Upper lobe of left lung (tissue), 6 donors: ENCODE results near the gene HOXC5. TPM values are rescaled to one million over a fixed set of nuclear protein-coding genes. Genes with fewer than 3 reads are reported as not detected.

ENCODE experiments used
- ATAC-seq, 2 donors: fragments of 200-7000 bp; cut with Tn5 transposase; one replicate each; pipeline ENCODE4 v1.9.1; 2022; ENCODE audit warnings: mild to moderate bottlenecking in 2 of 2, moderate library complexity in 2 of 2; ENCODE audit not compliant: low FRiP score in 2 of 2
- DNase-seq, 2 donors: peaks; one replicate each; pipeline ENCODE4 v3.0.0-alpha.2; 2019 to 2020
- H3K27ac ChIP-seq, 4 donors: fragments of 200-600 bp; sonication (generic); one replicate each; pipeline ENCODE4 v1.5.1; 2016 to 2019
- H3K27me3 ChIP-seq, 4 donors: fragments of 200-600 bp; sonication (generic); one replicate each; pipeline ENCODE4 v1.5.1; 2017 to 2019
- H3K36me3 ChIP-seq, 4 donors: fragments of 200-600 bp; sonication (generic); one replicate each; pipeline ENCODE4 v1.5.1; 2016 to 2019
- H3K4me1 ChIP-seq, 4 donors: fragments of 200-600 bp; sonication (generic); one replicate each; pipeline ENCODE4 v1.5.1; 2018 to 2019
- H3K4me3 ChIP-seq, 4 donors: fragments of 200-600 bp; sonication (generic); one replicate each; pipeline ENCODE4 v1.5.1; 2017 to 2019; ENCODE audit warnings: mild to moderate bottlenecking in 2 of 4, moderate library complexity in 1 of 4
- H3K9me3 ChIP-seq, 4 donors: fragments of 200-600 bp; sonication (generic); one replicate each; pipeline ENCODE4 v1.5.1; 2018 to 2019
- EP300 ChIP-seq, 4 donors: sonication (generic); formaldehyde crosslinking; IDR thresholded peaks; one replicate each; pipeline ENCODE4 v1.5.1; 2017; ENCODE audit warnings: antibody characterized with exemption in 4 of 4, control low read depth in 2 of 4
- POLR2A ChIP-seq, 4 donors: fragments of 450-650 bp; IDR thresholded peaks; one replicate each; pipeline ENCODE4 v1.5.1; 2016 to 2017; ENCODE audit warnings: antibody characterized with exemption in 4 of 4, mild to moderate bottlenecking in 2 of 4
- POLR2AphosphoS5 ChIP-seq, 2 donors: sonication (generic); formaldehyde crosslinking; IDR thresholded peaks; one replicate each; pipeline ENCODE4 v1.5.1; 2017; ENCODE audit warnings: antibody characterized with exemption in 2 of 2
- WGBS, 2 donors: methylation state at CpG; one replicate each; pipeline ENCODE4 v1.1.5; 2017 to 2018; 5-methylcytosine and 5-hydroxymethylcytosine counted together
- total RNA-seq, 6 donors: library from RNA; depleted of rRNA in 4 of 6; stranded (reverse); fragments of >200 nt in 4 of 6; gene quantifications; one replicate each; pipeline versions ENCODE4 v1.1.0 to v1.2.1, GENCODE V29; 2016 to 2021
- TF ChIP-seq, protein P1 (sequence below), 6 experiments: fragments of 450-650 bp in 4 of 6; fragments of 200-600 bp in 2 of 6; sonication (generic) in 2 of 6; IDR thresholded peaks; one replicate each; pipeline ENCODE4 v1.5.1; 2016 to 2019; ENCODE audit warnings: antibody characterized with exemption in 6 of 6
- donor health status: DM: no; HTN: no; CAD: no; lungs with moderate emphysema.
- donor health status: DM: no; HTN: yes; CAD: no; lungs with severe emphysema.

Gene HOXC5
- total RNA-seq, 6 donors from 2014 or later: 0.11 to 0.22 (median 0.17) TPM; not detected in 3

- TF ChIP-seq EP300 (IDR thresholded peaks at IDR 0.05) (no peak), POLR2AphosphoS5 (IDR thresholded peaks at IDR 0.05) (no peak), POLR2A (IDR thresholded peaks at IDR 0.05) (no peak)
- TF ChIP-seq, protein P1, sequence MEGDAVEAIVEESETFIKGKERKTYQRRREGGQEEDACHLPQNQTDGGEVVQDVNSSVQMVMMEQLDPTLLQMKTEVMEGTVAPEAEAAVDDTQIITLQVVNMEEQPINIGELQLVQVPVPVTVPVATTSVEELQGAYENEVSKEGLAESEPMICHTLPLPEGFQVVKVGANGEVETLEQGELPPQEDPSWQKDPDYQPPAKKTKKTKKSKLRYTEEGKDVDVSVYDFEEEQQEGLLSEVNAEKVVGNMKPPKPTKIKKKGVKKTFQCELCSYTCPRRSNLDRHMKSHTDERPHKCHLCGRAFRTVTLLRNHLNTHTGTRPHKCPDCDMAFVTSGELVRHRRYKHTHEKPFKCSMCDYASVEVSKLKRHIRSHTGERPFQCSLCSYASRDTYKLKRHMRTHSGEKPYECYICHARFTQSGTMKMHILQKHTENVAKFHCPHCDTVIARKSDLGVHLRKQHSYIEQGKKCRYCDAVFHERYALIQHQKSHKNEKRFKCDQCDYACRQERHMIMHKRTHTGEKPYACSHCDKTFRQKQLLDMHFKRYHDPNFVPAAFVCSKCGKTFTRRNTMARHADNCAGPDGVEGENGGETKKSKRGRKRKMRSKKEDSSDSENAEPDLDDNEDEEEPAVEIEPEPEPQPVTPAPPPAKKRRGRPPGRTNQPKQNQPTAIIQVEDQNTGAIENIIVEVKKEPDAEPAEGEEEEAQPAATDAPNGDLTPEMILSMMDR (IDR thresholded peaks at IDR 0.05): no peak
- no peaks in the 10 kb centered on the region for H3K36me3 ChIP-seq
- H3K9me3 ChIP-seq: no peaks in the 10 kb centered on the region
- WGBS, 2 donors: 6 to 15% methylated on average over 7 to 11 of the region's 11 CpGs
- H3K4me3 ChIP-seq: no peak overlapping the region
- no peak for DNase-seq
- H3K27me3 ChIP-seq: peaks cover 3 to 100% (median 63%) of the 10 kb centered on the region in 4 donors
- peaks cover 28 to 48% (median 39%) of the 10 kb centered on the region in 4 donors for H3K4me1 ChIP-seq
- no peak overlapping the region for H3K27ac ChIP-seq
- ATAC-seq: no peak
Observed at GRCh38 chr12:53998110-53998899, 34.5 kb upstream of the HOXC5 start.

DNA sequence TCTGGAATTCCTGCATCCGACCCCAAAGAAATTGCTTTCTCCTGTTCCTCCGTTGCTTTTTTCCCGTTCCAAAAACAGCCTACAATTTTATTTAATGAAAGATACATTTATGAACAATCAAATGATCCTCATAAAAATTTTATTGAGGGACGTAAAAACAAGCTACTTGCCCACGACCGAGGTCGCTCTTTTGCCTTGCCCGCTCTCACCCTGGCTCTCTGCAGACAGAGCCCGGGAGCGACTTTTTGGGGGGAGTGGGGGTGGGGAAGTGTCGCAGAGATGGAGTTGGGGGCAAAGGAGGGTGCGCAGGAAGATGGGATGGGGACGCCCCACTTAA is 34.0 kb upstream of the HOXC5 start:
- no peak overlapping the region for H3K4me3 ChIP-seq

GRCh38 chr12:53999559-54000115 is 33.2 kb upstream of the HOXC5 start:
- peaks cover 3 to 100% (median 60%) of the 10 kb centered on the region in 4 donors for H3K27me3 ChIP-seq

More for the DNA sequence above, 34.0 kb upstream of the HOXC5 start:
- TF ChIP-seq, protein P1 (IDR thresholded peaks at IDR 0.05): no peak
- no peak for TF ChIP-seq POLR2A (IDR thresholded peaks at IDR 0.05)
- no peak for TF ChIP-seq POLR2AphosphoS5 (IDR thresholded peaks at IDR 0.05)
- no peak for TF ChIP-seq EP300 (IDR thresholded peaks at IDR 0.05)
- Histone ChIP-seq H3K27ac (no peak overlapping the region), H3K9me3 (no peaks in the 10 kb centered on the region), H3K4me1 (peaks cover 28 to 48% (median 39%) of the 10 kb centered on the region in 4 donors), H3K36me3 (no peaks in the 10 kb centered on the region), H3K27me3 (peaks cover 3 to 100% (median 63%) of the 10 kb centered on the region in 4 donors)
- ATAC-seq (no peak), DNase-seq (no peak)
- WGBS, 2 donors: 12 to 14% methylated on average over 13 of the region's 13 CpGs

GRCh38 chr12:54000116-54001114 is 32.4 kb upstream of the HOXC5 start, which contains the start of gene HOXC9:
Gene HOXC9, plus strand, starts transcription at chr12:54000161. Its CDS starts 28 bp downstream, at chr12:54000189.
- WGBS, 2 donors: 6 to 7% methylated on average over 27 to 79 of the region's 87 CpGs
- no peaks in the 10 kb centered on the region for H3K36me3 ChIP-seq
- peaks cover 3 to 100% (median 58%) of the 10 kb centered on the region in 4 donors for H3K27me3 ChIP-seq
- peaks cover 16 to 32% (median 25%) of the 10 kb centered on the region in 4 donors for H3K4me1 ChIP-seq
- ATAC-seq (peak in 1 of 2 donors; percentile 55), DNase-seq (peak in 1 of 2 donors; percentile 87)
- H3K9me3 ChIP-seq: no peaks in the 10 kb centered on the region
- TF ChIP-seq, protein P1 (IDR thresholded peaks at IDR 0.05): no peak
- no peak for TF ChIP-seq POLR2AphosphoS5 (IDR thresholded peaks at IDR 0.05)
- no peak for TF ChIP-seq EP300 (IDR thresholded peaks at IDR 0.05)
- no peak for TF ChIP-seq POLR2A (IDR thresholded peaks at IDR 0.05)
- no peak within 1 kb of the TSS for H3K27ac ChIP-seq
- H3K4me3 ChIP-seq: peak within 1 kb of the TSS in 2 of 4 donors; percentile 14 to 30

More at GRCh38 chr12:53999559-54000115, 33.2 kb upstream of the HOXC5 start:
- WGBS, 2 donors: 5 to 6% methylated on average over 21 to 35 of the region's 35 CpGs
- Histone ChIP-seq H3K4me3 (peak overlapping the region in 2 of 4 donors; percentile 14 to 30), H3K36me3 (no peaks in the 10 kb centered on the region), H3K27ac (no peak overlapping the region), H3K9me3 (no peaks in the 10 kb centered on the region), H3K4me1 (peaks cover 24 to 40% (median 33%) of the 10 kb centered on the region in 4 donors)
- DNase-seq: peak in 1 of 2 donors; percentile 72
- ATAC-seq: peak in 1 of 2 donors; percentile 55
- TF ChIP-seq POLR2A (IDR thresholded peaks at IDR 0.05) (no peak), EP300 (IDR thresholded peaks at IDR 0.05) (no peak), POLR2AphosphoS5 (IDR thresholded peaks at IDR 0.05) (no peak)
- TF ChIP-seq, protein P1 (IDR thresholded peaks at IDR 0.05): no peak
